Activated T-cell treated with anti-CD3 and anti-CD28 coated beads, Interleukin-2, amount 50 U/mL, for 72 hours (primary cell): ENCODE data around the gene QSOX1. TPM values are rescaled to one million over a fixed set of nuclear protein-coding genes. Genes with fewer than 3 reads are reported as not detected.

Source experiments
- ATAC-seq, 2 donors: fragments of 150-1000 bp; cut with Tn5 transposase; replicated peaks in 1 of 2; 2 replicates each; pipeline ENCODE4 v1.10.0; 2021; ENCODE audit warnings: moderate library complexity in 2 of 2, mild to moderate bottlenecking in 1 of 2
- DNase-seq, 2 donors: peaks; one replicate each; pipeline ENCODE4 v3.0.0; 2021 to 2022; ENCODE audit warnings: mixed read lengths in 1 of 2
- H3K27ac Mint-ChIP-seq: one replicate; pipeline ENCODE4 v1.8.0; 2022; ENCODE audit warnings: mild to moderate bottlenecking, moderate library complexity, mixed read lengths
- H3K27me3 Mint-ChIP-seq: one replicate; pipeline ENCODE4 v1.8.0; 2022; ENCODE audit warnings: low read depth, mixed read lengths
- H3K36me3 Mint-ChIP-seq, 2 donors: one replicate each; pipeline ENCODE4 v1.8.0; 2022; ENCODE audit warnings: mixed read lengths in 2 of 2, mild to moderate bottlenecking in 1 of 2; ENCODE audit not compliant: insufficient read depth in 2 of 2
- H3K4me1 Mint-ChIP-seq: one replicate; pipeline ENCODE4 v1.8.0; 2022; ENCODE audit warnings: low read depth, mixed read lengths
- H3K4me3 Mint-ChIP-seq, 2 donors: one replicate each; pipeline ENCODE4 v1.8.0; 2022; ENCODE audit warnings: mild to moderate bottlenecking in 2 of 2, mixed read lengths in 2 of 2, moderate library complexity in 2 of 2
- H3K9me3 Mint-ChIP-seq, 2 donors: one replicate each; pipeline ENCODE4 v1.8.0; 2022; ENCODE audit warnings: mixed read lengths in 2 of 2
- total RNA-seq, 2 donors: library from RNA; stranded (reverse); gene quantifications; one replicate each; pipeline ENCODE4 v1.2.3, GENCODE V29; 2022

Gene QSOX1
- total RNA-seq, 2 donors from 2014 or later, result 35.9 to 44.9 TPM

- H3K4me1 Mint-ChIP-seq, result no peaks in the 10 kb centered on the region
- H3K4me3 Mint-ChIP-seq, result no peak overlapping the region
- H3K9me3 Mint-ChIP-seq, result no peaks in the 10 kb centered on the region
- no peak for ATAC-seq
- peaks cover 0 to 3% of the 10 kb centered on the region in 2 donors for H3K36me3 Mint-ChIP-seq
- H3K27ac Mint-ChIP-seq, result no peak overlapping the region
- no peak for DNase-seq
- no peaks in the 10 kb centered on the region for H3K27me3 Mint-ChIP-seq
Observed at GRCh38 chr1:180179162-180179957, 24.7 kb downstream of the QSOX1 start.

- no peaks in the 10 kb centered on the region for H3K4me1 Mint-ChIP-seq
- H3K4me3 Mint-ChIP-seq, result no peak overlapping the region
- H3K36me3 Mint-ChIP-seq, result peaks cover 0 to 5% of the 10 kb centered on the region in 2 donors
- H3K27ac Mint-ChIP-seq, result no peak overlapping the region
- ATAC-seq (no peak), DNase-seq (peak; percentile 22 to 29)
- no peaks in the 10 kb centered on the region for H3K27me3 Mint-ChIP-seq
- no peaks in the 10 kb centered on the region for H3K9me3 Mint-ChIP-seq
Observed at GRCh38 chr1:180181048-180181447, 26.4 kb downstream of the QSOX1 start.

- Mint-ChIP-seq H3K4me1 (no peaks in the 10 kb centered on the region), H3K36me3 (peaks cover 0 to 7% of the 10 kb centered on the region in 2 donors), H3K27ac (no peak overlapping the region), H3K9me3 (no peaks in the 10 kb centered on the region), H3K4me3 (no peak overlapping the region), H3K27me3 (no peaks in the 10 kb centered on the region)
- ATAC-seq (no peak), DNase-seq (no peak)
Observed at GRCh38 chr1:180181996-180182642, 27.4 kb downstream of the QSOX1 start.

GRCh38 chr1:180182643-180183311, 28.1 kb downstream of the QSOX1 start:
- ATAC-seq, result no peak
- Mint-ChIP-seq H3K4me3 (no peak overlapping the region), H3K27ac (no peak overlapping the region), H3K9me3 (no peaks in the 10 kb centered on the region), H3K36me3 (peaks cover 0 to 7% of the 10 kb centered on the region in 2 donors), H3K27me3 (no peaks in the 10 kb centered on the region), H3K4me1 (no peaks in the 10 kb centered on the region)
- DNase-seq, result no peak

- no peak for DNase-seq
- no peaks in the 10 kb centered on the region for H3K9me3 Mint-ChIP-seq
- H3K27me3 Mint-ChIP-seq, result no peaks in the 10 kb centered on the region
- no peak overlapping the region for H3K27ac Mint-ChIP-seq
- no peak for ATAC-seq
- H3K4me3 Mint-ChIP-seq, result no peak overlapping the region
- H3K36me3 Mint-ChIP-seq, result peaks cover 0 to 7% of the 10 kb centered on the region in 2 donors
- no peaks in the 10 kb centered on the region for H3K4me1 Mint-ChIP-seq
Observed at GRCh38 chr1:180183426-180183825, 28.8 kb downstream of the QSOX1 start.

- no peaks in the 10 kb centered on the region for H3K9me3 Mint-ChIP-seq
- H3K4me1 Mint-ChIP-seq, result no peaks in the 10 kb centered on the region
- no peak overlapping the region for H3K4me3 Mint-ChIP-seq
- DNase-seq (no peak), ATAC-seq (no peak)
- peaks cover 0 to 7% of the 10 kb centered on the region in 2 donors for H3K36me3 Mint-ChIP-seq
- H3K27ac Mint-ChIP-seq, result no peak overlapping the region
- no peaks in the 10 kb centered on the region for H3K27me3 Mint-ChIP-seq
Observed at GRCh38 chr1:180184041-180184440, 29.4 kb downstream of the QSOX1 start.

- H3K27ac Mint-ChIP-seq, result no peak overlapping the region
- H3K36me3 Mint-ChIP-seq, result peaks cover 0 to 7% of the 10 kb centered on the region in 2 donors
- ATAC-seq (no peak), DNase-seq (no peak)
- H3K4me3 Mint-ChIP-seq, result no peak overlapping the region
- H3K9me3 Mint-ChIP-seq, result no peaks in the 10 kb centered on the region
- no peaks in the 10 kb centered on the region for H3K27me3 Mint-ChIP-seq
- no peaks in the 10 kb centered on the region for H3K4me1 Mint-ChIP-seq
Observed at GRCh38 chr1:180185281-180185680, 30.6 kb downstream of the QSOX1 start.

GRCh38 chr1:180185971-180186645, 31.4 kb downstream of the QSOX1 start:
- peaks cover 0 to 7% of the 10 kb centered on the region in 2 donors for H3K36me3 Mint-ChIP-seq
- H3K4me3 Mint-ChIP-seq, result no peak overlapping the region

GRCh38 chr1:180186831-180187230, 32.2 kb downstream of the QSOX1 start:
- Mint-ChIP-seq H3K36me3 (peaks cover 0 to 7% of the 10 kb centered on the region in 2 donors), H3K4me3 (no peak overlapping the region), H3K27ac (no peak overlapping the region), H3K4me1 (no peaks in the 10 kb centered on the region), H3K27me3 (no peaks in the 10 kb centered on the region), H3K9me3 (no peaks in the 10 kb centered on the region)
- DNase-seq (no peak), ATAC-seq (no peak)

More at GRCh38 chr1:180185971-180186645, 31.4 kb downstream of the QSOX1 start:
- Mint-ChIP-seq H3K27ac (no peak overlapping the region), H3K4me1 (no peaks in the 10 kb centered on the region), H3K27me3 (no peaks in the 10 kb centered on the region), H3K9me3 (no peaks in the 10 kb centered on the region)
- ATAC-seq, result no peak
- no peak for DNase-seq

GRCh38 chr1:180187626-180188025, 33.0 kb downstream of the QSOX1 start:
- Mint-ChIP-seq H3K9me3 (no peaks in the 10 kb centered on the region), H3K27ac (no peak overlapping the region), H3K27me3 (no peaks in the 10 kb centered on the region), H3K4me1 (no peaks in the 10 kb centered on the region), H3K4me3 (no peak overlapping the region), H3K36me3 (peaks cover 0 to 7% of the 10 kb centered on the region in 2 donors)
- ATAC-seq (no peak), DNase-seq (no peak)

- ATAC-seq, result no peak
- H3K36me3 Mint-ChIP-seq, result peaks cover 0 to 8% of the 10 kb centered on the region in 2 donors
- H3K9me3 Mint-ChIP-seq, result no peaks in the 10 kb centered on the region
- no peaks in the 10 kb centered on the region for H3K4me1 Mint-ChIP-seq
- no peaks in the 10 kb centered on the region for H3K27me3 Mint-ChIP-seq
- H3K27ac Mint-ChIP-seq, result no peak overlapping the region
- no peak for DNase-seq
- no peak overlapping the region for H3K4me3 Mint-ChIP-seq
Observed at GRCh38 chr1:180188091-180188506, 33.4 kb downstream of the QSOX1 start.

- DNase-seq (no peak), ATAC-seq (no peak)
- Mint-ChIP-seq H3K27ac (no peak overlapping the region), H3K9me3 (no peaks in the 10 kb centered on the region), H3K36me3 (peaks cover 0 to 8% of the 10 kb centered on the region in 2 donors), H3K4me3 (no peak overlapping the region), H3K4me1 (no peaks in the 10 kb centered on the region), H3K27me3 (no peaks in the 10 kb centered on the region)
Observed at GRCh38 chr1:180188684-180189175, 34.1 kb downstream of the QSOX1 start.
